ENCODE measurements around the gene SEL1L3.

Gene SEL1L3

DNA sequence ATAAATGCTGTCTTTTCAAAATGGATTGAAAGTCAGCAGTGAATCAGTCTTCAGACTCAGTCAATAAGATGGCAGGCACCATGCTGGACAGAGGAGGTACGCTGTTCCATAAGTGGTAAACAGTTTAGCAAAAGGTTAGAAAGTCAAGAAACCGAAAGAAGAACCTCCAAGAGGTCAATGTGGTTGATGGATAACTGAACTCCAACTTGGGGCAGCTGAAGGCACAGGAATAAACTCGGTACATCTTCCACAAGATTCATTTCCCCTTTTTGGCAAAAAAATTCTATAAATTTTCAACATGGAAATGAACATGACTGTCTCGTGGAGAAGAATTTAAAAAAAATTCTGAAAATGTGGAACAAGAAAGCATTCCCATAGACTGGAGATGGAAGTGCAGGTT lies 18.4 kb upstream of the SEL1L3 start:
- TF ChIP-seq POLR2AphosphoS5 (IDR thresholded peaks at IDR 0.05; ENCODE audit: low read depth, low read length) (no peak), FOXP2 (optimal IDR thresholded peaks at IDR 0.05; ENCODE audit: borderline replicate concordance, extremely low read depth, extremely low read length, insufficient read depth) (no peak), SIN3A (IDR thresholded peaks at IDR 0.05; ENCODE audit: borderline replicate concordance, insufficient read depth, low read length) (no peak), TAF1 (IDR thresholded peaks at IDR 0.05; ENCODE audit: borderline replicate concordance, insufficient read depth, low read length) (no peak)
- TF ChIP-seq, protein P1, sequence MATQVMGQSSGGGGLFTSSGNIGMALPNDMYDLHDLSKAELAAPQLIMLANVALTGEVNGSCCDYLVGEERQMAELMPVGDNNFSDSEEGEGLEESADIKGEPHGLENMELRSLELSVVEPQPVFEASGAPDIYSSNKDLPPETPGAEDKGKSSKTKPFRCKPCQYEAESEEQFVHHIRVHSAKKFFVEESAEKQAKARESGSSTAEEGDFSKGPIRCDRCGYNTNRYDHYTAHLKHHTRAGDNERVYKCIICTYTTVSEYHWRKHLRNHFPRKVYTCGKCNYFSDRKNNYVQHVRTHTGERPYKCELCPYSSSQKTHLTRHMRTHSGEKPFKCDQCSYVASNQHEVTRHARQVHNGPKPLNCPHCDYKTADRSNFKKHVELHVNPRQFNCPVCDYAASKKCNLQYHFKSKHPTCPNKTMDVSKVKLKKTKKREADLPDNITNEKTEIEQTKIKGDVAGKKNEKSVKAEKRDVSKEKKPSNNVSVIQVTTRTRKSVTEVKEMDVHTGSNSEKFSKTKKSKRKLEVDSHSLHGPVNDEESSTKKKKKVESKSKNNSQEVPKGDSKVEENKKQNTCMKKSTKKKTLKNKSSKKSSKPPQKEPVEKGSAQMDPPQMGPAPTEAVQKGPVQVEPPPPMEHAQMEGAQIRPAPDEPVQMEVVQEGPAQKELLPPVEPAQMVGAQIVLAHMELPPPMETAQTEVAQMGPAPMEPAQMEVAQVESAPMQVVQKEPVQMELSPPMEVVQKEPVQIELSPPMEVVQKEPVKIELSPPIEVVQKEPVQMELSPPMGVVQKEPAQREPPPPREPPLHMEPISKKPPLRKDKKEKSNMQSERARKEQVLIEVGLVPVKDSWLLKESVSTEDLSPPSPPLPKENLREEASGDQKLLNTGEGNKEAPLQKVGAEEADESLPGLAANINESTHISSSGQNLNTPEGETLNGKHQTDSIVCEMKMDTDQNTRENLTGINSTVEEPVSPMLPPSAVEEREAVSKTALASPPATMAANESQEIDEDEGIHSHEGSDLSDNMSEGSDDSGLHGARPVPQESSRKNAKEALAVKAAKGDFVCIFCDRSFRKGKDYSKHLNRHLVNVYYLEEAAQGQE (IDR thresholded peaks at IDR 0.05; ENCODE audit: insufficient read depth in 1 of 2, low read depth in 2 of 2, low read length in 2 of 2) = no peak

DNA sequence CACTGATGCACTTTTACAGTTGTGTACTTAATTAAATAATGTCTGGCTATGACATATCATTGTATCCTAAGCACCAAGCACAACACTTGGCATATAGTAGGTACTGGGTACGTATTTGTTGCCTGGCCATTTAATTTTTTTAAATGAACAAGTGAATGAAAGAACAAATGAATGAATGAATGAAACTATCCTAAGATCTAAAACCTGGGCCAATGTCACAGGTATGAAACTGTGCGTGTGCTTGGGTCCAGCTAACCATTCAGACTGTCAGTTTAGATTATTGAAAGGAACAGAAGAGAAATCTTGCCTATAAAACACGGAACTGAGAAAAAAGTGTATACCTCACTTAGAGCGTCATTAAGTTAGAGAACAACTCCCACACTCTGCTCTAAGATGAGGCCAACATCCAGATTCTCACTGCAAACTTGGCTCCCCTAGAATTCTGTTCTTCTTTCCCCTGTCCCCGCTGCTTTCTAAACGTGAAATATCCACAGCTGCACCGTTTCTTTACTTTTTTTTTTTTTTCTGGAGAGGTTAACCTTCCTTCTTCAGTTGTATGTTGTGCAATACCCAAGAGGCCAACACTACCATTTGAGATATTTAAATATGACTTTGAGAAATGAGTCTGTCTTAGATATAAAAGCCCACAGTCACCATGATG lies 17.3 kb upstream of the SEL1L3 start:
- TF ChIP-seq POLR2AphosphoS5 (IDR thresholded peaks at IDR 0.05; ENCODE audit: low read depth, low read length) (no peak), FOXP2 (optimal IDR thresholded peaks at IDR 0.05; ENCODE audit: borderline replicate concordance, extremely low read depth, extremely low read length, insufficient read depth) (no peak), TAF1 (IDR thresholded peaks at IDR 0.05; ENCODE audit: borderline replicate concordance, insufficient read depth, low read length) (no peak), SIN3A (IDR thresholded peaks at IDR 0.05; ENCODE audit: borderline replicate concordance, insufficient read depth, low read length) (no peak)
- TF ChIP-seq, protein P1 (IDR thresholded peaks at IDR 0.05; ENCODE audit: insufficient read depth in 1 of 2, low read depth in 2 of 2, low read length in 2 of 2) = no peak

DNA sequence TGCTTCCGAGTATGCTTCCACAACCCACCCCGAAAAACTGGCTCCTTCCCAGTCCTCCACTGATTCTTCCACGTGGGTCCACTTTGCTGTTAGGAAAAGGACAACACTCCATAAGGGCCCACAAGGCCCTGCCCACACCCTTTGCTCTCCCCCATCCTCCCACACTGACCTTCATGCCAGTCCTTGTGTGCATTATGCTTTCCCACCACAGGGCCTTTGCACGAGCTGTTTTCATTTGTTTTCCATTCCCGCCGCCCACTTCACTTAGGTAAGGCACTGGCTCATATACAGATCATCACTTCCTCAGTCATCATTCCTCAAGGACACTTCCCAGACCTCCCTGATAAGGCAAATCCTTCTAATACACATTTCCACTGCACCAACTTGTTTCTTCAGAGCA lies 16.8 kb upstream of the SEL1L3 start:
- TF ChIP-seq, protein P1 (IDR thresholded peaks at IDR 0.05; ENCODE audit: insufficient read depth in 1 of 2, low read depth in 2 of 2, low read length in 2 of 2) = no peak
- no peak for TF ChIP-seq SIN3A (IDR thresholded peaks at IDR 0.05; ENCODE audit: borderline replicate concordance, insufficient read depth, low read length)
- no peak for TF ChIP-seq FOXP2 (optimal IDR thresholded peaks at IDR 0.05; ENCODE audit: borderline replicate concordance, extremely low read depth, extremely low read length, insufficient read depth)
- TF ChIP-seq POLR2AphosphoS5 (IDR thresholded peaks at IDR 0.05; ENCODE audit: low read depth, low read length) = no peak
- no peak for TF ChIP-seq TAF1 (IDR thresholded peaks at IDR 0.05; ENCODE audit: borderline replicate concordance, insufficient read depth, low read length)

DNA sequence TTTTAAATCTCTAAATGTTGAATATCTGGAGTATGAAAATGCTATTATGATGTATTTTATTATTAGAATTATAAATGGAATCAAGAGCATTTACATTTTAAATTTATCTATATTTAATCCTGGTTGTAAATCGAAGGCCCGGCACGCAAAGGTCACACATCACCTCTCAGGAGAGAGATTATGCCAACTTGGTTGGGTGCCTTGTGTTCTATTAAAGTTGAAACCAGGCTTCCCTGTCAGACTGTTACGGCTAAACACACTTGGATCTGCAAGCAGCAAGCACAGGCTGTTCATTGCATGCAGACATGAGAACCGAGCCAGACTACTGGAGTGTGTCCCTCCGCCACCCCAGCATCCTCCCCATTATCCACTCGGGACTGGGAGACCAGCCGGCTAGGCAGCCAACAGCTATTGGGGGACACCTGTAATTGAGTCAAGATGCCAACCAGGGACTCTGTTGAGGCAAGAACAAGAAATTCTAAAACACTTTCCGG lies 16.4 kb upstream of the SEL1L3 start:
- TF ChIP-seq SIN3A (IDR thresholded peaks at IDR 0.05; ENCODE audit: borderline replicate concordance, insufficient read depth, low read length) (no peak), POLR2AphosphoS5 (IDR thresholded peaks at IDR 0.05; ENCODE audit: low read depth, low read length) (no peak), FOXP2 (optimal IDR thresholded peaks at IDR 0.05; ENCODE audit: borderline replicate concordance, extremely low read depth, extremely low read length, insufficient read depth) (no peak)
- TF ChIP-seq, protein P1 (IDR thresholded peaks at IDR 0.05; ENCODE audit: insufficient read depth in 1 of 2, low read depth in 2 of 2, low read length in 2 of 2) = no peak

All from PFSK-1 (cell line).